ENCODE results near the gene GPR108.

- no peak for TF ChIP-seq CTCF (conservative IDR thresholded peaks at IDR 0.05; ENCODE audit: low read length)
- TF ChIP-seq EZH2phosphoT487 (IDR thresholded peaks at IDR 0.05; ENCODE audit: borderline replicate concordance) = no peak
These were observed 37.7 kb upstream of the GPR108 start for GRCh38 chr19:6774821-6775707.
